Peyer's patch (tissue), 4 donors: ENCODE results near the gene TSSC4. TPM values are rescaled to one million over a fixed set of nuclear protein-coding genes. Genes with fewer than 3 reads are reported as not detected.
A peak's percentile ranks its signal among the peaks of the same experiment; 100 is the strongest.

Source experiments
- DNase-seq, 3 donors: peaks; one replicate each; pipeline ENCODE4 v3.0.0-alpha.2; 2017 to 2019
- H3K27ac ChIP-seq, 4 donors: fragments of 200-600 bp; sonication (generic); one replicate each; pipeline ENCODE4 v1.5.1; 2016 to 2019
- H3K27me3 ChIP-seq, 2 donors: fragments of 200-600 bp; sonication (generic); one replicate each; pipeline ENCODE4 v1.5.1; 2019
- H3K36me3 ChIP-seq, 3 donors: fragments of 200-600 bp; sonication (generic); one replicate each; pipeline ENCODE4 v1.5.1; 2016 to 2019
- H3K4me1 ChIP-seq, 4 donors: fragments of 200-600 bp; sonication (generic); one replicate each; pipeline ENCODE4 v1.5.1; 2016 to 2019
- H3K4me3 ChIP-seq, 4 donors: fragments of 200-600 bp; sonication (generic); 1 replicate in 3 of 4; 2 replicates in 1 of 4; pipeline ENCODE4 v1.5.1; 2016 to 2019; ENCODE audit warnings: mild to moderate bottlenecking in 1 of 4
- H3K9me3 ChIP-seq, 4 donors: fragments of 200-600 bp; sonication (generic); one replicate each; pipeline ENCODE4 v1.5.1; 2016 to 2019; ENCODE audit warnings: mild to moderate bottlenecking in 1 of 4
- CTCF ChIP-seq, 6 experiments: fragments of 450-650 bp in 4 of 6; fragments of 200-600 bp in 2 of 6; sonication (generic) in 1 of 6; IDR thresholded peaks; one replicate each; pipeline ENCODE4 v1.5.1; 2017 to 2019; ENCODE audit warnings: antibody characterized with exemption in 6 of 6, mild to moderate bottlenecking in 3 of 6, moderate library complexity in 1 of 6
- POLR2A ChIP-seq, 2 donors: fragments of 450-650 bp; IDR thresholded peaks; one replicate each; pipeline ENCODE4 v1.5.1; 2017; ENCODE audit warnings: antibody characterized with exemption in 2 of 2, mild to moderate bottlenecking in 2 of 2, moderate library complexity in 2 of 2
- total RNA-seq, 4 donors: library from RNA; depleted of rRNA; stranded (reverse); fragments of >200 nt; gene quantifications; one replicate each; pipeline ENCODE4 v1.1.0, GENCODE V29; 2016

The TSSC4 gene
- total RNA-seq, 4 donors from 2014 or later, result 16.5 to 40.2 (median 34.1) TPM

GRCh38 chr11:2400762-2401435 lies 349 bp downstream of the TSSC4 start:
- Histone ChIP-seq H3K27ac (peak overlapping the region; percentile 82 to 99 (median 97)), H3K4me3 (peak overlapping the region; percentile 82 to 99 (median 96)), H3K27me3 (no peaks in the 10 kb centered on the region), H3K9me3 (no peaks in the 10 kb centered on the region), H3K36me3 (peaks cover 0 to 38% (median 0%) of the 10 kb centered on the region in 3 donors), H3K4me1 (peaks cover 0 to 24% (median 10%) of the 10 kb centered on the region in 4 donors)
- TF ChIP-seq CTCF (IDR thresholded peaks at IDR 0.05) (no peak), POLR2A (IDR thresholded peaks at IDR 0.05) (peak; percentile 23 to 37)
- DNase-seq, result no peak

GRCh38 chr11:2401436-2401984 lies 960 bp downstream of the TSSC4 start:
- Histone ChIP-seq H3K36me3 (peaks cover 0 to 32% (median 0%) of the 10 kb centered on the region in 3 donors), H3K27me3 (no peaks in the 10 kb centered on the region), H3K4me3 (peak overlapping the region; percentile 82 to 99 (median 96)), H3K27ac (peak overlapping the region; percentile 82 to 99 (median 97)), H3K4me1 (peaks cover 0 to 24% (median 10%) of the 10 kb centered on the region in 4 donors), H3K9me3 (no peaks in the 10 kb centered on the region)
- no peak for TF ChIP-seq POLR2A (IDR thresholded peaks at IDR 0.05)
- no peak for TF ChIP-seq CTCF (IDR thresholded peaks at IDR 0.05)
- DNase-seq, result no peak

GRCh38 chr11:2402106-2402505 lies 1.6 kb downstream of the TSSC4 start:
- H3K4me3 ChIP-seq, result peak overlapping the region in 3 of 4 donors; percentile 96 to 99 (median 97)
- no peak for TF ChIP-seq POLR2A (IDR thresholded peaks at IDR 0.05)
- TF ChIP-seq CTCF (IDR thresholded peaks at IDR 0.05), result no peak
- no peak overlapping the region for H3K27ac ChIP-seq
- H3K9me3 ChIP-seq, result no peaks in the 10 kb centered on the region
- H3K27me3 ChIP-seq, result no peaks in the 10 kb centered on the region
- peaks cover 0 to 26% (median 0%) of the 10 kb centered on the region in 3 donors for H3K36me3 ChIP-seq
- DNase-seq, result no peak
- peaks cover 0 to 24% (median 10%) of the 10 kb centered on the region in 4 donors for H3K4me1 ChIP-seq

GRCh38 chr11:2402890-2403645 lies 2.5 kb downstream of the TSSC4 start:
- TF ChIP-seq POLR2A (IDR thresholded peaks at IDR 0.05), result no peak
- no peak for TF ChIP-seq CTCF (IDR thresholded peaks at IDR 0.05)

GRCh38 chr11:2404735-2405196 lies 4.2 kb downstream of the TSSC4 start:
- no peak for TF ChIP-seq POLR2A (IDR thresholded peaks at IDR 0.05)
- peaks cover 0 to 23% (median 0%) of the 10 kb centered on the region in 3 donors for H3K36me3 ChIP-seq
- H3K4me3 ChIP-seq, result no peak overlapping the region
- no peak for DNase-seq
- no peaks in the 10 kb centered on the region for H3K9me3 ChIP-seq
- H3K27ac ChIP-seq, result no peak overlapping the region
- peaks cover 0 to 16% (median 8%) of the 10 kb centered on the region in 4 donors for H3K4me1 ChIP-seq
- no peaks in the 10 kb centered on the region for H3K27me3 ChIP-seq

More at GRCh38 chr11:2402890-2403645, 2.5 kb downstream of the TSSC4 start:
- H3K4me3 ChIP-seq, result no peak overlapping the region
- peaks cover 0 to 23% (median 0%) of the 10 kb centered on the region in 3 donors for H3K36me3 ChIP-seq
- H3K9me3 ChIP-seq, result no peaks in the 10 kb centered on the region
- peaks cover 0 to 24% (median 10%) of the 10 kb centered on the region in 4 donors for H3K4me1 ChIP-seq
- H3K27ac ChIP-seq, result no peak overlapping the region
- H3K27me3 ChIP-seq, result no peaks in the 10 kb centered on the region
- no peak for DNase-seq
